Neural cell (in vitro differentiated cells): ENCODE results near the gene COBL.

Experiments
- CTCF ChIP-seq: fragments of 450-650 bp; IDR thresholded peaks from 2 replicates; pipeline ENCODE4 v1.5.1; 2014; ENCODE audit warnings: antibody characterized with exemption, mild to moderate bottlenecking, moderate library complexity; ENCODE audit not compliant: poor library complexity, severe bottlenecking
- EZH2 ChIP-seq: fragments of 200-600, 300-800 bp; shearing (Covaris generic), sonication (generic); IDR thresholded peaks from 2 replicates; pipeline ENCODE4 v1.6.1; 2014; ENCODE audit warnings: antibody characterized with exemption, low read length, borderline replicate concordance, mild to moderate bottlenecking; ENCODE audit not compliant: insufficient read depth, poor library complexity, severe bottlenecking
- TF ChIP-seq, protein P1 (sequence below): IDR thresholded peaks from 2 replicates; pipeline ENCODE4 v1.6.1; 2012; ENCODE audit warnings: borderline replicate concordance

DNA sequence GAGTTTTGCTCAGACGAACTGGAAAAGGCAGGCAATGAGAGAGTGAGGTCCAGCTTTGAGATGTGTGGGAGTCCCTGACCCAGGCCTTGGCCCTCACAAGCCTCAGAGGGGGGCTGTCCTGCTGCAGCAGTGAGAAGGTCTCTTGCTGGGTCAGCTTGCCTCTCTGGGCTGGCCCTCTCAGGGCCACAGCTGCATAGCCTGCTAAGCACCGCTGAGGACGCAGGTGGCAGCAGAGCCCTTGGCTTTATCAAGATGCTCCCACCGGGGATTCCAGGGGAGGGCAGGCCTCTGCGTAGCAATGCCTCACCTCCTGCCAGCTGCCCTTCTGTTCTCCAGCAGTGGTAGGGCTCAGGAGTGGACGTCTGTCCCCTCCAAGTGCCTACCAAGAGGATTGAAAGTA, 128.7 kb downstream of the COBL start:
- TF ChIP-seq CTCF (no peak), EZH2 (no peak)
- TF ChIP-seq, protein P1, sequence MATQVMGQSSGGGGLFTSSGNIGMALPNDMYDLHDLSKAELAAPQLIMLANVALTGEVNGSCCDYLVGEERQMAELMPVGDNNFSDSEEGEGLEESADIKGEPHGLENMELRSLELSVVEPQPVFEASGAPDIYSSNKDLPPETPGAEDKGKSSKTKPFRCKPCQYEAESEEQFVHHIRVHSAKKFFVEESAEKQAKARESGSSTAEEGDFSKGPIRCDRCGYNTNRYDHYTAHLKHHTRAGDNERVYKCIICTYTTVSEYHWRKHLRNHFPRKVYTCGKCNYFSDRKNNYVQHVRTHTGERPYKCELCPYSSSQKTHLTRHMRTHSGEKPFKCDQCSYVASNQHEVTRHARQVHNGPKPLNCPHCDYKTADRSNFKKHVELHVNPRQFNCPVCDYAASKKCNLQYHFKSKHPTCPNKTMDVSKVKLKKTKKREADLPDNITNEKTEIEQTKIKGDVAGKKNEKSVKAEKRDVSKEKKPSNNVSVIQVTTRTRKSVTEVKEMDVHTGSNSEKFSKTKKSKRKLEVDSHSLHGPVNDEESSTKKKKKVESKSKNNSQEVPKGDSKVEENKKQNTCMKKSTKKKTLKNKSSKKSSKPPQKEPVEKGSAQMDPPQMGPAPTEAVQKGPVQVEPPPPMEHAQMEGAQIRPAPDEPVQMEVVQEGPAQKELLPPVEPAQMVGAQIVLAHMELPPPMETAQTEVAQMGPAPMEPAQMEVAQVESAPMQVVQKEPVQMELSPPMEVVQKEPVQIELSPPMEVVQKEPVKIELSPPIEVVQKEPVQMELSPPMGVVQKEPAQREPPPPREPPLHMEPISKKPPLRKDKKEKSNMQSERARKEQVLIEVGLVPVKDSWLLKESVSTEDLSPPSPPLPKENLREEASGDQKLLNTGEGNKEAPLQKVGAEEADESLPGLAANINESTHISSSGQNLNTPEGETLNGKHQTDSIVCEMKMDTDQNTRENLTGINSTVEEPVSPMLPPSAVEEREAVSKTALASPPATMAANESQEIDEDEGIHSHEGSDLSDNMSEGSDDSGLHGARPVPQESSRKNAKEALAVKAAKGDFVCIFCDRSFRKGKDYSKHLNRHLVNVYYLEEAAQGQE = no peak
